ENCODE results near the gene NOLC1.

The NOLC1 gene

GRCh38 chr10:102167861-102168260 lies 15.7 kb downstream of the NOLC1 start:
- no peak for DNase-seq (ENCODE audit: low read depth)
- H3K4me3 ChIP-seq (ENCODE audit: low read depth, low read length), result no peak overlapping the region
- in situ Hi-C loops (cut with HindIII; ENCODE audit: low sequenced_read_pairs), result loop anchor here (5.0 to 10.0 kb wide), 2 partner anchors 59 to 187 kb away; partner anchors contain the start of gene ELOVL3
- no peak for TF ChIP-seq CTCF (IDR thresholded peaks at IDR 0.05; ENCODE audit: low read depth, low read length, missing control alignments)

GRCh38 chr10:102170602-102171001 lies 18.4 kb downstream of the NOLC1 start:
- no peak overlapping the region for H3K4me3 ChIP-seq (ENCODE audit: low read depth, low read length)
- no peak for TF ChIP-seq CTCF (IDR thresholded peaks at IDR 0.05; ENCODE audit: low read depth, low read length, missing control alignments)
- no peak for DNase-seq (ENCODE audit: low read depth)
- in situ Hi-C loops (cut with HindIII; ENCODE audit: low sequenced_read_pairs), result no loop called here

- H3K4me3 ChIP-seq (ENCODE audit: low read depth, low read length), result no peak overlapping the region
- in situ Hi-C loops (cut with HindIII; ENCODE audit: low sequenced_read_pairs), result no loop called here
- no peak for TF ChIP-seq CTCF (IDR thresholded peaks at IDR 0.05; ENCODE audit: low read depth, low read length, missing control alignments)
- no peak for DNase-seq (ENCODE audit: low read depth)
These were observed 20.1 kb downstream of the NOLC1 start for GRCh38 chr10:102172288-102172687.

- H3K4me3 ChIP-seq (ENCODE audit: low read depth, low read length), result no peak overlapping the region
- in situ Hi-C loops (cut with HindIII; ENCODE audit: low sequenced_read_pairs), result no loop called here
- TF ChIP-seq CTCF (IDR thresholded peaks at IDR 0.05; ENCODE audit: low read depth, low read length, missing control alignments), result no peak
- no peak for DNase-seq (ENCODE audit: low read depth)
These were observed 23.2 kb downstream of the NOLC1 start for GRCh38 chr10:102175415-102175814.

GRCh38 chr10:102184606-102185005 lies 32.4 kb downstream of the NOLC1 start:
- in situ Hi-C loops (cut with HindIII; ENCODE audit: low sequenced_read_pairs), result no loop called here
- no peak overlapping the region for H3K4me3 ChIP-seq (ENCODE audit: low read depth, low read length)
- TF ChIP-seq CTCF (IDR thresholded peaks at IDR 0.05; ENCODE audit: low read depth, low read length, missing control alignments), result no peak
- DNase-seq (ENCODE audit: low read depth), result no peak

GRCh38 chr10:102185272-102185671 lies 33.1 kb downstream of the NOLC1 start:
- no peak for TF ChIP-seq CTCF (IDR thresholded peaks at IDR 0.05; ENCODE audit: low read depth, low read length, missing control alignments)
- DNase-seq (ENCODE audit: low read depth), result no peak
- no peak overlapping the region for H3K4me3 ChIP-seq (ENCODE audit: low read depth, low read length)
- in situ Hi-C loops (cut with HindIII; ENCODE audit: low sequenced_read_pairs), result no loop called here

Measured in astrocyte of the cerebellum (primary cell).